ENCODE results near the gene TMEM271.

DNA sequence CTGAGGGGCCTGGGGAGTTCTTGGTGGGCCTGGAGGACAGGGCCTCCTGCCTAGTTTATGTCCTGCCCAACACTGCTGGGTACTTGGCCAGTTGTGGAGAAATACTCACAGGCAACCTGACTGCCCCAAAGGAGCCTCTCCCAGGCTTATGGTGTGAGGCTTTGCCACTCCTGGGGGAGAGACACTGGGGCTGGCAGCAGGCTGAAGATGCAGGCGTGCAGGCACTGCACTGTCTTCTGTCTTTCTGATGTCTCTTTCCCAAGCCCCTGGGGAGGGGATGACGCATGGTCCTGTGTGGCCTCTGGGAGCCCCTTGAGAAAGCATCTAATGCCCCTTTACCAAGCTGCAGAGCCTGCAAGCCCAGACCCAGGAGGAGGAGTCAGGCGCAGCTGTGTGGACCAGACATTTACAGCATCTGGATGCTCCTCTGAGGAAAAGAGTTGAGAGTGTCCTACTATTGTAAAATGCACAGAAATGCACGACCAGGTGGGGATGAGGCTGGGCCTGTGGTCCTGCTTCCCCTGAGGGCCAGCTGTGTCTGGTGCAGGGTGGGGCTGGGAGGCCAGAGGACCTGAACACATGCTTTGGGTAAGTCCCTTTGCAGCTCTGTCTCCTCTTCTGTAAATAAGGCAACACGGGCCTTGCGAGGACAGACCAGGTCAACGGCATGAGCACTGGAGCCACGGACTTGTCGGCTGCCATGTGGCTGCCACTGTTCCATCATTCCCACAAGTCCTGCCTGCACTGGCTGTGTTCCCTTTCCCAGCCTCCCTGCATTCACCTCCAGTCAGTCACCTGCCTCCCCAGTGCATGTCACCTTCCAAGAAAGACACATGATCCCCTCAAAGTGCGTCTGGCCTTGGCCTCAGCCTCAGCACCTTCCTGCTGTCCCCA, 8.4 kb downstream of the TMEM271 start:
- TF ChIP-seq RARB (CRISPR knock-in tag; IDR thresholded peaks at IDR 0.05) (no peak), GLIS3 (CRISPR knock-in tag; IDR thresholded peaks at IDR 0.05) (no peak), ISL1 (CRISPR knock-in tag; IDR thresholded peaks at IDR 0.05) (no peak), BACH2 (CRISPR knock-in tag; IDR thresholded peaks at IDR 0.05; ENCODE audit: borderline replicate concordance) (no peak), ZC3H10 (CRISPR knock-in tag; IDR thresholded peaks at IDR 0.05) (no peak), ZFP30 (CRISPR knock-in tag; IDR thresholded peaks at IDR 0.05) (no peak), OSR1 (CRISPR knock-in tag; IDR thresholded peaks at IDR 0.05) (no peak), ZNF565 (CRISPR knock-in tag; conservative IDR thresholded peaks at IDR 0.05; ENCODE audit: low read depth) (no peak), ARNTL (CRISPR knock-in tag; IDR thresholded peaks at IDR 0.05; ENCODE audit: borderline replicate concordance, low read depth) (no peak)
- TF ChIP-seq, protein P1, sequence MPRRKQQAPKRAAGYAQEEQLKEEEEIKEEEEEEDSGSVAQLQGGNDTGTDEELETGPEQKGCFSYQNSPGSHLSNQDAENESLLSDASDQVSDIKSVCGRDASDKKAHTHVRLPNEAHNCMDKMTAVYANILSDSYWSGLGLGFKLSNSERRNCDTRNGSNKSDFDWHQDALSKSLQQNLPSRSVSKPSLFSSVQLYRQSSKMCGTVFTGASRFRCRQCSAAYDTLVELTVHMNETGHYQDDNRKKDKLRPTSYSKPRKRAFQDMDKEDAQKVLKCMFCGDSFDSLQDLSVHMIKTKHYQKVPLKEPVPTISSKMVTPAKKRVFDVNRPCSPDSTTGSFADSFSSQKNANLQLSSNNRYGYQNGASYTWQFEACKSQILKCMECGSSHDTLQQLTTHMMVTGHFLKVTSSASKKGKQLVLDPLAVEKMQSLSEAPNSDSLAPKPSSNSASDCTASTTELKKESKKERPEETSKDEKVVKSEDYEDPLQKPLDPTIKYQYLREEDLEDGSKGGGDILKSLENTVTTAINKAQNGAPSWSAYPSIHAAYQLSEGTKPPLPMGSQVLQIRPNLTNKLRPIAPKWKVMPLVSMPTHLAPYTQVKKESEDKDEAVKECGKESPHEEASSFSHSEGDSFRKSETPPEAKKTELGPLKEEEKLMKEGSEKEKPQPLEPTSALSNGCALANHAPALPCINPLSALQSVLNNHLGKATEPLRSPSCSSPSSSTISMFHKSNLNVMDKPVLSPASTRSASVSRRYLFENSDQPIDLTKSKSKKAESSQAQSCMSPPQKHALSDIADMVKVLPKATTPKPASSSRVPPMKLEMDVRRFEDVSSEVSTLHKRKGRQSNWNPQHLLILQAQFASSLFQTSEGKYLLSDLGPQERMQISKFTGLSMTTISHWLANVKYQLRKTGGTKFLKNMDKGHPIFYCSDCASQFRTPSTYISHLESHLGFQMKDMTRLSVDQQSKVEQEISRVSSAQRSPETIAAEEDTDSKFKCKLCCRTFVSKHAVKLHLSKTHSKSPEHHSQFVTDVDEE (CRISPR knock-in tag; IDR thresholded peaks at IDR 0.05) = no peak
- TF ChIP-seq, protein P2, sequence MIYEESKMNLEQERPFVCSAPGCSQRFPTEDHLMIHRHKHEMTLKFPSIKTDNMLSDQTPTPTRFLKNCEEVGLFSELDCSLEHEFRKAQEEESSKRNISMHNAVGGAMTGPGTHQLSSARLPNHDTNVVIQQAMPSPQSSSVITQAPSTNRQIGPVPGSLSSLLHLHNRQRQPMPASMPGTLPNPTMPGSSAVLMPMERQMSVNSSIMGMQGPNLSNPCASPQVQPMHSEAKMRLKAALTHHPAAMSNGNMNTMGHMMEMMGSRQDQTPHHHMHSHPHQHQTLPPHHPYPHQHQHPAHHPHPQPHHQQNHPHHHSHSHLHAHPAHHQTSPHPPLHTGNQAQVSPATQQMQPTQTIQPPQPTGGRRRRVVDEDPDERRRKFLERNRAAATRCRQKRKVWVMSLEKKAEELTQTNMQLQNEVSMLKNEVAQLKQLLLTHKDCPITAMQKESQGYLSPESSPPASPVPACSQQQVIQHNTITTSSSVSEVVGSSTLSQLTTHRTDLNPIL (CRISPR knock-in tag; IDR thresholded peaks at IDR 0.05; ENCODE audit: low read depth) = no peak
- TF ChIP-seq, protein P3, sequence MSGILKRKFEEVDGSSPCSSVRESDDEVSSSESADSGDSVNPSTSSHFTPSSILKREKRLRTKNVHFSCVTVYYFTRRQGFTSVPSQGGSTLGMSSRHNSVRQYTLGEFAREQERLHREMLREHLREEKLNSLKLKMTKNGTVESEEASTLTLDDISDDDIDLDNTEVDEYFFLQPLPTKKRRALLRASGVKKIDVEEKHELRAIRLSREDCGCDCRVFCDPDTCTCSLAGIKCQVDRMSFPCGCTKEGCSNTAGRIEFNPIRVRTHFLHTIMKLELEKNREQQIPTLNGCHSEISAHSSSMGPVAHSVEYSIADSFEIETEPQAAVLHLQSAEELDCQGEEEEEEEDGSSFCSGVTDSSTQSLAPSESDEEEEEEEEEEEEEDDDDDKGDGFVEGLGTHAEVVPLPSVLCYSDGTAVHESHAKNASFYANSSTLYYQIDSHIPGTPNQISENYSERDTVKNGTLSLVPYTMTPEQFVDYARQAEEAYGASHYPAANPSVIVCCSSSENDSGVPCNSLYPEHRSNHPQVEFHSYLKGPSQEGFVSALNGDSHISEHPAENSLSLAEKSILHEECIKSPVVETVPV (CRISPR knock-in tag; IDR thresholded peaks at IDR 0.05) = no peak
- TF ChIP-seq, protein P4, sequence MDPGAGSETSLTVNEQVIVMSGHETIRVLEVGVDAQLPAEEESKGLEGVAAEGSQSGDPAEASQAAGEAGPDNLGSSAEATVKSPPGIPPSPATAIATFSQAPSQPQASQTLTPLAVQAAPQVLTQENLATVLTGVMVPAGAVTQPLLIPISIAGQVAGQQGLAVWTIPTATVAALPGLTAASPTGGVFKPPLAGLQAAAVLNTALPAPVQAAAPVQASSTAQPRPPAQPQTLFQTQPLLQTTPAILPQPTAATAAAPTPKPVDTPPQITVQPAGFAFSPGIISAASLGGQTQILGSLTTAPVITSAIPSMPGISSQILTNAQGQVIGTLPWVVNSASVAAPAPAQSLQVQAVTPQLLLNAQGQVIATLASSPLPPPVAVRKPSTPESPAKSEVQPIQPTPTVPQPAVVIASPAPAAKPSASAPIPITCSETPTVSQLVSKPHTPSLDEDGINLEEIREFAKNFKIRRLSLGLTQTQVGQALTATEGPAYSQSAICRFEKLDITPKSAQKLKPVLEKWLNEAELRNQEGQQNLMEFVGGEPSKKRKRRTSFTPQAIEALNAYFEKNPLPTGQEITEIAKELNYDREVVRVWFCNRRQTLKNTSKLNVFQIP (CRISPR knock-in tag; IDR thresholded peaks at IDR 0.05; ENCODE audit: borderline replicate concordance, low read depth) = no peak
- TF ChIP-seq, protein P5, sequence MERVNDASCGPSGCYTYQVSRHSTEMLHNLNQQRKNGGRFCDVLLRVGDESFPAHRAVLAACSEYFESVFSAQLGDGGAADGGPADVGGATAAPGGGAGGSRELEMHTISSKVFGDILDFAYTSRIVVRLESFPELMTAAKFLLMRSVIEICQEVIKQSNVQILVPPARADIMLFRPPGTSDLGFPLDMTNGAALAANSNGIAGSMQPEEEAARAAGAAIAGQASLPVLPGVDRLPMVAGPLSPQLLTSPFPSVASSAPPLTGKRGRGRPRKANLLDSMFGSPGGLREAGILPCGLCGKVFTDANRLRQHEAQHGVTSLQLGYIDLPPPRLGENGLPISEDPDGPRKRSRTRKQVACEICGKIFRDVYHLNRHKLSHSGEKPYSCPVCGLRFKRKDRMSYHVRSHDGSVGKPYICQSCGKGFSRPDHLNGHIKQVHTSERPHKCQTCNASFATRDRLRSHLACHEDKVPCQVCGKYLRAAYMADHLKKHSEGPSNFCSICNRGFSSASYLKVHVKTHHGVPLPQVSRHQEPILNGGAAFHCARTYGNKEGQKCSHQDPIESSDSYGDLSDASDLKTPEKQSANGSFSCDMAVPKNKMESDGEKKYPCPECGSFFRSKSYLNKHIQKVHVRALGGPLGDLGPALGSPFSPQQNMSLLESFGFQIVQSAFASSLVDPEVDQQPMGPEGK (CRISPR knock-in tag; IDR thresholded peaks at IDR 0.05; ENCODE audit: borderline replicate concordance) = no peak

Data from SK-N-SH treated with all-trans-retinoic acid at 6 μM for 48 hours (cell line).